ENCODE measurements around the gene ABHD8. TPM values are rescaled to one million over a fixed set of nuclear protein-coding genes. Genes with fewer than 3 reads are reported as not detected.

Gene ABHD8
- total and polyA plus RNA-seq, 5 donors from 2014 or later, result 5.1 to 8.7 (median 6.0) TPM

DNA sequence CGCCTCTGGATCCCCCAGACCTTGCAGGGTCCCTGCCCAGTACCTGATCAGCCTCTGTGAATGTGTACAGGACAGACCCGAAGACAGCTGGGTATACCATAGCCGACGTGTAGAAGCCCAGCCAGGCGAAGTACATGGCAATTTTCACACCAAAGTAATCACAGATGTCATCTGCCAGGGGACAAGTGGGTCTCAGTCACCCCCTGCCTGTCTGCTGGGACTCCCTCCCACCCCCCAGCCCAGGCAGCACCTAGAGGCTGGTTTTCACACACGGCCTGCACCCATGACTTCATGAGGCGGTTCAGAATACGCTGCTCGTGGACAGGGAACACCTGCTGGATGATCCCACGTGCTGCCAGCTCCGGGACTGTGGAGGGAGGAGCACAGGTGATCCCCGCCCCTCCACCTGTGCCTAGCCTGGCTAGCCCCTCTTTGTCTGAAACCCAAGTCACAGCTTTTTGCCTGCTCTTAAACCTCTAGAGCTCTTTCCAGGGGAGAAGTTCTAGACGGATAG lies 27.9 kb upstream of the ABHD8 start:
- H3K4me3 ChIP-seq (ENCODE audit: low read depth, low read length), result no peak overlapping the region
- Mint-ChIP-seq H3K4me1 (peaks cover 5 to 33% (median 12%) of the 10 kb centered on the region in 4 donors), H3K9me3 (no peaks in the 10 kb centered on the region), H3K27me3 (peaks cover 9% of the 10 kb centered on the region), H3K4me3 (peak overlapping the region in 3 of 4 donors; percentile 27 to 86 (median 75)), H3K27ac (no peak overlapping the region), H3K36me3 (no peaks in the 10 kb centered on the region)
- no peaks in the 10 kb centered on the region for H3K27me3 ChIP-seq (ENCODE audit: control insufficient read depth, insufficient read depth, low read length)
- H3K36me3 ChIP-seq (ENCODE audit: control insufficient read depth, insufficient read depth, low read length), result no peaks in the 10 kb centered on the region
- H3K27ac ChIP-seq (ENCODE audit: insufficient read depth, low read length, poor library complexity, severe bottlenecking), result no peak overlapping the region
- DNase-seq (no peak), ATAC-seq (ENCODE audit: low read depth in 2 of 2) (no peak)
- no peaks in the 10 kb centered on the region for H3K9me3 ChIP-seq (ENCODE audit: control insufficient read depth in 2 of 2, low read length in 2 of 2)
- H3K4me1 ChIP-seq (ENCODE audit: control insufficient read depth, insufficient read depth, low read length, poor library complexity, severe bottlenecking), result peaks cover 43% of the 10 kb centered on the region

- Histone ChIP-seq H3K9me3 (ENCODE audit: control insufficient read depth in 2 of 2, low read length in 2 of 2) (no peaks in the 10 kb centered on the region), H3K4me3 (ENCODE audit: low read depth, low read length) (no peak overlapping the region), H3K36me3 (ENCODE audit: control insufficient read depth, insufficient read depth, low read length) (no peaks in the 10 kb centered on the region), H3K27me3 (ENCODE audit: control insufficient read depth, insufficient read depth, low read length) (no peaks in the 10 kb centered on the region), H3K27ac (ENCODE audit: insufficient read depth, low read length, poor library complexity, severe bottlenecking) (no peak overlapping the region), H3K4me1 (ENCODE audit: control insufficient read depth, insufficient read depth, low read length, poor library complexity, severe bottlenecking) (peaks cover 41% of the 10 kb centered on the region)
- H3K27me3 Mint-ChIP-seq, result peaks cover 9% of the 10 kb centered on the region
- no peaks in the 10 kb centered on the region for H3K9me3 Mint-ChIP-seq
- DNase-seq (no peak), ATAC-seq (ENCODE audit: low read depth in 2 of 2) (no peak)
- peak overlapping the region; percentile 27 to 86 (median 68) for H3K4me3 Mint-ChIP-seq
- H3K4me1 Mint-ChIP-seq, result peaks cover 5 to 31% (median 14%) of the 10 kb centered on the region in 4 donors
- no peak overlapping the region for H3K27ac Mint-ChIP-seq
- no peaks in the 10 kb centered on the region for H3K36me3 Mint-ChIP-seq
Measured at GRCh38 chr19:17330262-17331044, 27.2 kb upstream of the ABHD8 start.

GRCh38 chr19:17329366-17330261 lies 26.4 kb upstream of the ABHD8 start:
- no peaks in the 10 kb centered on the region for H3K9me3 Mint-ChIP-seq
- peak overlapping the region; percentile 21 to 70 (median 54) for H3K4me3 Mint-ChIP-seq
- H3K27me3 Mint-ChIP-seq, result peaks cover 9% of the 10 kb centered on the region
- DNase-seq (no peak), ATAC-seq (ENCODE audit: low read depth in 2 of 2) (no peak)
- H3K27ac Mint-ChIP-seq, result no peak overlapping the region
- H3K36me3 Mint-ChIP-seq, result no peaks in the 10 kb centered on the region
- Histone ChIP-seq H3K27me3 (ENCODE audit: control insufficient read depth, insufficient read depth, low read length) (no peaks in the 10 kb centered on the region), H3K4me1 (ENCODE audit: control insufficient read depth, insufficient read depth, low read length, poor library complexity, severe bottlenecking) (peaks cover 34% of the 10 kb centered on the region), H3K9me3 (ENCODE audit: control insufficient read depth in 2 of 2, low read length in 2 of 2) (no peaks in the 10 kb centered on the region), H3K27ac (ENCODE audit: insufficient read depth, low read length, poor library complexity, severe bottlenecking) (no peak overlapping the region), H3K4me3 (ENCODE audit: low read depth, low read length) (no peak overlapping the region), H3K36me3 (ENCODE audit: control insufficient read depth, insufficient read depth, low read length) (no peaks in the 10 kb centered on the region)
- peaks cover under 1 to 25% (median 11%) of the 10 kb centered on the region in 4 donors for H3K4me1 Mint-ChIP-seq

- H3K27me3 ChIP-seq (ENCODE audit: control insufficient read depth, insufficient read depth, low read length), result no peaks in the 10 kb centered on the region
- peak in 2 of 3 donors; percentile 31 to 39 for DNase-seq
- no peaks in the 10 kb centered on the region for H3K9me3 ChIP-seq (ENCODE audit: control insufficient read depth in 2 of 2, low read length in 2 of 2)
- H3K4me1 ChIP-seq (ENCODE audit: control insufficient read depth, insufficient read depth, low read length, poor library complexity, severe bottlenecking), result peaks cover 28% of the 10 kb centered on the region
- Mint-ChIP-seq H3K4me1 (peaks cover 0 to 21% (median 7%) of the 10 kb centered on the region in 4 donors), H3K27ac (no peak overlapping the region), H3K36me3 (no peaks in the 10 kb centered on the region), H3K4me3 (peak overlapping the region in 2 of 4 donors; percentile 85 to 88), H3K27me3 (peaks cover 6% of the 10 kb centered on the region), H3K9me3 (no peaks in the 10 kb centered on the region)
- no peak overlapping the region for H3K4me3 ChIP-seq (ENCODE audit: low read depth, low read length)
- H3K36me3 ChIP-seq (ENCODE audit: control insufficient read depth, insufficient read depth, low read length), result no peaks in the 10 kb centered on the region
- H3K27ac ChIP-seq (ENCODE audit: insufficient read depth, low read length, poor library complexity, severe bottlenecking), result peak overlapping the region; percentile 63
- ATAC-seq (ENCODE audit: low read depth in 2 of 2), result peak; percentile 25 to 26
Measured at GRCh38 chr19:17328517-17329365, 25.5 kb upstream of the ABHD8 start.

- Mint-ChIP-seq H3K27ac (peak overlapping the region in 2 of 3 donors; percentile 38 to 65), H3K9me3 (no peaks in the 10 kb centered on the region)
- H3K27ac ChIP-seq (ENCODE audit: insufficient read depth, low read length, poor library complexity, severe bottlenecking), result peak overlapping the region; percentile 63
Measured at GRCh38 chr19:17327654-17328516, 24.7 kb upstream of the ABHD8 start.

GRCh38 chr19:17327068-17327653 lies 23.9 kb upstream of the ABHD8 start:
- peak overlapping the region; percentile 44 to 75 (median 70) for H3K4me3 Mint-ChIP-seq
- H3K27me3 Mint-ChIP-seq, result peaks cover 6% of the 10 kb centered on the region
- peaks cover 0 to 18% (median 5%) of the 10 kb centered on the region in 4 donors for H3K4me1 Mint-ChIP-seq
- no peaks in the 10 kb centered on the region for H3K27me3 ChIP-seq (ENCODE audit: control insufficient read depth, insufficient read depth, low read length)
- DNase-seq (no peak), ATAC-seq (ENCODE audit: low read depth in 2 of 2) (no peak)
- H3K36me3 Mint-ChIP-seq, result peaks cover 5% of the 10 kb centered on the region
- no peak overlapping the region for H3K4me3 ChIP-seq (ENCODE audit: low read depth, low read length)
- H3K27ac ChIP-seq (ENCODE audit: insufficient read depth, low read length, poor library complexity, severe bottlenecking), result no peak overlapping the region
- no peaks in the 10 kb centered on the region for H3K36me3 ChIP-seq (ENCODE audit: control insufficient read depth, insufficient read depth, low read length)
- no peaks in the 10 kb centered on the region for H3K9me3 ChIP-seq (ENCODE audit: control insufficient read depth in 2 of 2, low read length in 2 of 2)
- H3K27ac Mint-ChIP-seq, result no peak overlapping the region
- peaks cover 26% of the 10 kb centered on the region for H3K4me1 ChIP-seq (ENCODE audit: control insufficient read depth, insufficient read depth, low read length, poor library complexity, severe bottlenecking)
- H3K9me3 Mint-ChIP-seq, result no peaks in the 10 kb centered on the region

More at GRCh38 chr19:17327654-17328516, 24.7 kb upstream of the ABHD8 start:
- Mint-ChIP-seq H3K4me3 (peak overlapping the region; percentile 35 to 88 (median 81)), H3K27me3 (peaks cover 6% of the 10 kb centered on the region), H3K36me3 (no peaks in the 10 kb centered on the region), H3K4me1 (peaks cover 0 to 19% (median 5%) of the 10 kb centered on the region in 4 donors)
- Histone ChIP-seq H3K36me3 (ENCODE audit: control insufficient read depth, insufficient read depth, low read length) (no peaks in the 10 kb centered on the region), H3K9me3 (ENCODE audit: control insufficient read depth in 2 of 2, low read length in 2 of 2) (no peaks in the 10 kb centered on the region), H3K4me3 (ENCODE audit: low read depth, low read length) (no peak overlapping the region), H3K27me3 (ENCODE audit: control insufficient read depth, insufficient read depth, low read length) (no peaks in the 10 kb centered on the region), H3K4me1 (ENCODE audit: control insufficient read depth, insufficient read depth, low read length, poor library complexity, severe bottlenecking) (peaks cover 26% of the 10 kb centered on the region)
- DNase-seq (peak; percentile 46 to 59 (median 55)), ATAC-seq (ENCODE audit: low read depth in 2 of 2) (peak; percentile 65 to 71)

Data from CD4-positive, CD25-positive, alpha-beta regulatory T cell (primary cell).